ENCODE data around the gene TMA7B.

DNA sequence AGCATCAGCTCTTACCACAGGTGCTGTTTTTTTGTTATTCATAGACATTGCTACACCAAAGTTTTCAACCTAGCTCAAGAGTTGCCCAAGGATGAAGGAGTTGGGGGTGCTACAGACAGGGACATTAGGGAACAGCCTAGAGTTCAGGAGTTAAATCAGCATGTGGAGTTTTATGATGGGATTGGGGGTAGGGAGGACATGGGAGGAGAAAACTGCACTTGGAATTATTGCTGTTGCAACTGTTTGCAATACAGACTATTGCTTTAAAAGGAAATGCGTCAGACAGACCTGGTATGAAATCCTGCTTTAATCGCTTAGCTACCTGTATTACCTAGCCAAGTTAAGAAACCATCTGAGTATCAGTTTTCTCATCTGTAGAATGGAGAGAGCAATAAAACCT, 6.3 kb downstream of the TMA7B start:
- TF ChIP-seq, protein P1, sequence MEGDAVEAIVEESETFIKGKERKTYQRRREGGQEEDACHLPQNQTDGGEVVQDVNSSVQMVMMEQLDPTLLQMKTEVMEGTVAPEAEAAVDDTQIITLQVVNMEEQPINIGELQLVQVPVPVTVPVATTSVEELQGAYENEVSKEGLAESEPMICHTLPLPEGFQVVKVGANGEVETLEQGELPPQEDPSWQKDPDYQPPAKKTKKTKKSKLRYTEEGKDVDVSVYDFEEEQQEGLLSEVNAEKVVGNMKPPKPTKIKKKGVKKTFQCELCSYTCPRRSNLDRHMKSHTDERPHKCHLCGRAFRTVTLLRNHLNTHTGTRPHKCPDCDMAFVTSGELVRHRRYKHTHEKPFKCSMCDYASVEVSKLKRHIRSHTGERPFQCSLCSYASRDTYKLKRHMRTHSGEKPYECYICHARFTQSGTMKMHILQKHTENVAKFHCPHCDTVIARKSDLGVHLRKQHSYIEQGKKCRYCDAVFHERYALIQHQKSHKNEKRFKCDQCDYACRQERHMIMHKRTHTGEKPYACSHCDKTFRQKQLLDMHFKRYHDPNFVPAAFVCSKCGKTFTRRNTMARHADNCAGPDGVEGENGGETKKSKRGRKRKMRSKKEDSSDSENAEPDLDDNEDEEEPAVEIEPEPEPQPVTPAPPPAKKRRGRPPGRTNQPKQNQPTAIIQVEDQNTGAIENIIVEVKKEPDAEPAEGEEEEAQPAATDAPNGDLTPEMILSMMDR (IDR thresholded peaks at IDR 0.05 in 4 of 5, conservative IDR thresholded peaks at IDR 0.05 in 1 of 5), result no peak
- TF ChIP-seq POLR2A (IDR thresholded peaks at IDR 0.05), result no peak

All from gastrocnemius medialis (tissue), 4 donors.